Measurements from ENCODE around the gene UTS2.

Gene UTS2

DNA sequence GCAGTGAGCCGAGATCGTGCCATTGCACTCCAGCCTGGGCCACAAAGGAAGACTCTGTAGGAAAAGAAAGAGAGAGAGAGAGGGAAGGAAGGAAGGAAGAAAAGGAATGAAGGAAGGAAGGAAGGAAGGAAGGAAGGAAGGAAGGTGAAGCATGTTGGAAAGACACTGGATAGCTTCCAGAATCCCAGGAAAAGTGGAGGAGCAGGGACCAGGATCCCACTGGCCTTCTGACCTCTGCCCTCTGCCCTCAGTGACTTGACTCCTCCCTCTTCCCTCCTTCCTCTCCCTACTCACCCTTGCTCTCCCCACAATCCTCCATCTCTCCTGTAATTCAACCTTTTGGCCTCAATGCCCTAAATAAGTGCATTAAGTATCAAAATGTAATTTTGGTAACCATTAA lies 4.1 kb upstream of the UTS2 start:
- H3K4me3 ChIP-seq (replicated peaks; ENCODE audit: low read depth, low read length) = no peak overlapping the region
- DNase-seq (ENCODE audit: extremely low read depth, low read depth) = no peak
- TF ChIP-seq, protein P1, sequence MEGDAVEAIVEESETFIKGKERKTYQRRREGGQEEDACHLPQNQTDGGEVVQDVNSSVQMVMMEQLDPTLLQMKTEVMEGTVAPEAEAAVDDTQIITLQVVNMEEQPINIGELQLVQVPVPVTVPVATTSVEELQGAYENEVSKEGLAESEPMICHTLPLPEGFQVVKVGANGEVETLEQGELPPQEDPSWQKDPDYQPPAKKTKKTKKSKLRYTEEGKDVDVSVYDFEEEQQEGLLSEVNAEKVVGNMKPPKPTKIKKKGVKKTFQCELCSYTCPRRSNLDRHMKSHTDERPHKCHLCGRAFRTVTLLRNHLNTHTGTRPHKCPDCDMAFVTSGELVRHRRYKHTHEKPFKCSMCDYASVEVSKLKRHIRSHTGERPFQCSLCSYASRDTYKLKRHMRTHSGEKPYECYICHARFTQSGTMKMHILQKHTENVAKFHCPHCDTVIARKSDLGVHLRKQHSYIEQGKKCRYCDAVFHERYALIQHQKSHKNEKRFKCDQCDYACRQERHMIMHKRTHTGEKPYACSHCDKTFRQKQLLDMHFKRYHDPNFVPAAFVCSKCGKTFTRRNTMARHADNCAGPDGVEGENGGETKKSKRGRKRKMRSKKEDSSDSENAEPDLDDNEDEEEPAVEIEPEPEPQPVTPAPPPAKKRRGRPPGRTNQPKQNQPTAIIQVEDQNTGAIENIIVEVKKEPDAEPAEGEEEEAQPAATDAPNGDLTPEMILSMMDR (IDR thresholded peaks at IDR 0.05; ENCODE audit: low read depth, low read length, missing control alignments) = no peak

GRCh38 chr1:7856345-7856744 lies 3.5 kb upstream of the UTS2 start:
- DNase-seq (ENCODE audit: extremely low read depth, low read depth) = no peak
- TF ChIP-seq, protein P1 (IDR thresholded peaks at IDR 0.05; ENCODE audit: low read depth, low read length, missing control alignments) = peak; percentile 40
- H3K4me3 ChIP-seq (replicated peaks; ENCODE audit: low read depth, low read length) = no peak overlapping the region

DNA sequence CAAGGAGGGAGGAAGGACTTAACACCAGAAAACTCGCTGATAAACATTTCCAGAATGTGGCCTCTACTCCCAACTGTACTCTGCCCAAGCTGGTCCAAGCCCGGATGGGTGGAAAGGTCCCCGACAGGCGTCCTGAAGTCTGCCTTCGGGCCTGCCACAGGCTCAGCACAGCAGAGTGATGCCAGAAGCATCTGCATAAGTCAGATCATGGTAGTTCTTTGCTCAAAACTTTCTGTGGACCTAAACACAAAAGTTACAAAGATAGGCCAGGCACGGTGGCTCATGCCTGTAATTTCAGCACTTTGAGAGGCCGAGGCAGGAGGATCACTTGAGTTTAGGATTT lies 790 bp upstream of the UTS2 start:
- TF ChIP-seq, protein P1 (IDR thresholded peaks at IDR 0.05; ENCODE audit: low read depth, low read length, missing control alignments) = no peak
- DNase-seq (ENCODE audit: extremely low read depth, low read depth) = no peak
- no peak overlapping the region for H3K4me3 ChIP-seq (replicated peaks; ENCODE audit: low read depth, low read length)

- no peak for DNase-seq (ENCODE audit: extremely low read depth, low read depth)
- TF ChIP-seq, protein P1 (IDR thresholded peaks at IDR 0.05; ENCODE audit: low read depth, low read length, missing control alignments) = no peak
- no peak overlapping the region for H3K4me3 ChIP-seq (replicated peaks; ENCODE audit: low read depth, low read length)
Measured at GRCh38 chr1:7850786-7851185, 2.1 kb downstream of the UTS2 start.

DNA sequence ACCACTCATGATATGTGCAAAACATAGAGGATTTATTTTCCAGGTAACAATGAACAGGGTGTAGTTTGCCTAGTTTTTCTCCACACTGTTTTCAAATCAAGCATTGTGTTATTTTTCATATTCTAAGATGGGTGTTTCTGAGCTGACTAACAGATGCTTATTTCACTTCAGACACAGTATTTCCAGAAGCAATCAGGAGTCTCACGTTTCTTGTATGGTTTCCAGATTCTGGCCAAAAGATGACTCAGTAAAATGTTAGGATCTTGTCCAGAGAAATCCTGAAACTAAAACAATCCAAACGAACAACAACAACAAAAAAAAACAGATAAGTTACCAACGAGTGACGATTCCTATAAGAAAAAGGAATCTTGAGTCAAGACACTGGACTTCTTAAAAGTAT lies 5.3 kb downstream of the UTS2 start:
- DNase-seq (ENCODE audit: extremely low read depth, low read depth) = peak; percentile 64
- TF ChIP-seq, protein P1 (IDR thresholded peaks at IDR 0.05; ENCODE audit: low read depth, low read length, missing control alignments) = no peak
- H3K4me3 ChIP-seq (replicated peaks; ENCODE audit: low read depth, low read length) = no peak overlapping the region

DNA sequence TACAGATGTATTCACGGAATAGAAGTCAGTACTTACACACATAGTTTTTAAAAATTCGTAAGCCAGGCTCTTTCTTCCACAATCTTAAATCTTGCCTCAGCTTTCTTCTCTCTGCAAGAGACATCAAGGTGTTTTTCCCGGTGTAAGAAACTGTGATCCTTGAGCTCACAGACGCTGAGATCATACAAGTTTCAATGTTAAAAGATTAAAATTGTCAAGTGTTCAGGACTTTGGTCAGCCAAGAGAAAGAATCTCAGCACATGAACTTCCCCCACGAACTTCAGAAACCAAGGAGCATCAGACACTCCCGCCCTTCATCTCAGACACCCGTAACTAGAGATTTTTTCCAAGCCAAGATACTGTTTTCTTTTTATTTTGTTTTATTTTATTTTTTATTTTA lies 6.2 kb downstream of the UTS2 start:
- TF ChIP-seq, protein P1 (IDR thresholded peaks at IDR 0.05; ENCODE audit: low read depth, low read length, missing control alignments) = no peak
- no peak for DNase-seq (ENCODE audit: extremely low read depth, low read depth)

GRCh38 chr1:7845761-7846160 lies 7.1 kb downstream of the UTS2 start:
- H3K4me3 ChIP-seq (replicated peaks; ENCODE audit: low read depth, low read length) = no peak overlapping the region
- TF ChIP-seq, protein P1 (IDR thresholded peaks at IDR 0.05; ENCODE audit: low read depth, low read length, missing control alignments) = no peak
- DNase-seq (ENCODE audit: extremely low read depth, low read depth) = no peak

More for the DNA sequence above, 6.2 kb downstream of the UTS2 start:
- H3K4me3 ChIP-seq (replicated peaks; ENCODE audit: low read depth, low read length) = no peak overlapping the region
